Lung (tissue), 12 donors: ENCODE data around the gene CXCR6. TPM values are rescaled to one million over a fixed set of nuclear protein-coding genes. Genes with fewer than 3 reads are reported as not detected.

Experiments used
- ATAC-seq: fragments of 200-7000 bp; cut with Tn5 transposase; one replicate; pipeline ENCODE4 v1.9.1; 2020; ENCODE audit warnings: moderate number of reproducible peaks; ENCODE audit not compliant: insufficient read depth, low FRiP score
- DNase-seq, 3 donors: peaks; one replicate each; pipeline ENCODE4 v3.0.0-alpha.2; 2013 to 2017
- H3K27ac ChIP-seq, 2 donors: one replicate each; pipeline ENCODE4 v1.5.1; 2013; ENCODE audit warnings: mild to moderate bottlenecking in 2 of 2, moderate library complexity in 2 of 2, control low read depth in 1 of 2, inconsistent platforms in 1 of 2, low read depth in 1 of 2, low read length in 1 of 2
- H3K27me3 ChIP-seq, 3 donors: one replicate each; pipeline ENCODE4 v1.5.1; 2013; ENCODE audit warnings: low read length in 2 of 3; ENCODE audit not compliant: control insufficient read depth in 3 of 3, insufficient read depth in 3 of 3
- H3K36me3 ChIP-seq, 4 donors: one replicate each; pipeline ENCODE4 v1.5.1; 2013; ENCODE audit warnings: low read length in 4 of 4, mild to moderate bottlenecking in 1 of 4, moderate library complexity in 1 of 4; ENCODE audit not compliant: control insufficient read depth in 4 of 4, insufficient read depth in 4 of 4
- H3K4me1 ChIP-seq, 5 donors: one replicate each; pipeline ENCODE4 v1.5.1; 2013; ENCODE audit warnings: low read length in 5 of 5, mild to moderate bottlenecking in 2 of 5, moderate library complexity in 1 of 5; ENCODE audit not compliant: control insufficient read depth in 5 of 5, insufficient read depth in 5 of 5
- H3K4me3 ChIP-seq: one replicate; pipeline ENCODE4 v1.5.1; 2013; ENCODE audit warnings: mild to moderate bottlenecking, control low read depth, moderate library complexity
- H3K9ac ChIP-seq, 2 donors: one replicate each; pipeline ENCODE4 v1.5.1; 2013; ENCODE audit warnings: low read length in 2 of 2, control low read depth in 1 of 2; ENCODE audit not compliant: insufficient read depth in 1 of 2
- H3K9me3 ChIP-seq, 4 donors: one replicate each; pipeline ENCODE4 v1.5.1; 2013; ENCODE audit warnings: low read length in 3 of 4, mild to moderate bottlenecking in 1 of 4, moderate library complexity in 1 of 4; ENCODE audit not compliant: control insufficient read depth in 4 of 4, insufficient read depth in 3 of 4
- WGBS, 2 donors: extraction: QIAGEN DNeasy Blood & Tissue Kit; methylation state at CpG; one replicate each; pipeline ENCODE4 v1.1.7; 2013; 5-methylcytosine and 5-hydroxymethylcytosine counted together
- polyA plus RNA-seq, 2 donors: library from polyadenylated mRNA; stranded (reverse); fragments of 200-250 nt; gene quantifications; one replicate each; pipeline ENCODE4 v1.2.1, GENCODE V29; 2013
- total RNA-seq, 2 donors: library from RNA; depleted of rRNA in 1 of 2; stranded (reverse); fragments of >200 nt in 1 of 2; gene quantifications; one replicate each; pipeline ENCODE4 v1.2.1, GENCODE V29; 2014 to 2021
- TF ChIP-seq, protein P1 (sequence below): IDR thresholded peaks from 2 replicates; pipeline ENCODE4 v1.5.1; 2012; ENCODE audit warnings: mild to moderate bottlenecking; ENCODE audit errors: control extremely low read depth, extremely low read depth
- donor health status: control.
- donor health status: control.
- donor health status: Bipolar disorder and iron deficiency.
- donor health status: healthy.
- donor health status: DM: yes; HTN: yes; CAD: no.

Gene CXCR6
- total and polyA plus RNA-seq, 4 donors: 1.0 to 4.3 (median 2.0) TPM

GRCh38 chr3:45912435-45912834, 30.8 kb upstream of the CXCR6 start:
- no peak for DNase-seq
- Histone ChIP-seq H3K4me3 (no peak overlapping the region), H3K9ac (no peak overlapping the region), H3K4me1 (peaks cover 0 to 7% (median 0%) of the 10 kb centered on the region in 5 donors), H3K9me3 (no peaks in the 10 kb centered on the region), H3K36me3 (peaks cover 0 to 2% (median under 1%) of the 10 kb centered on the region in 4 donors), H3K27ac (no peak overlapping the region), H3K27me3 (no peaks in the 10 kb centered on the region)
- TF ChIP-seq, protein P1, sequence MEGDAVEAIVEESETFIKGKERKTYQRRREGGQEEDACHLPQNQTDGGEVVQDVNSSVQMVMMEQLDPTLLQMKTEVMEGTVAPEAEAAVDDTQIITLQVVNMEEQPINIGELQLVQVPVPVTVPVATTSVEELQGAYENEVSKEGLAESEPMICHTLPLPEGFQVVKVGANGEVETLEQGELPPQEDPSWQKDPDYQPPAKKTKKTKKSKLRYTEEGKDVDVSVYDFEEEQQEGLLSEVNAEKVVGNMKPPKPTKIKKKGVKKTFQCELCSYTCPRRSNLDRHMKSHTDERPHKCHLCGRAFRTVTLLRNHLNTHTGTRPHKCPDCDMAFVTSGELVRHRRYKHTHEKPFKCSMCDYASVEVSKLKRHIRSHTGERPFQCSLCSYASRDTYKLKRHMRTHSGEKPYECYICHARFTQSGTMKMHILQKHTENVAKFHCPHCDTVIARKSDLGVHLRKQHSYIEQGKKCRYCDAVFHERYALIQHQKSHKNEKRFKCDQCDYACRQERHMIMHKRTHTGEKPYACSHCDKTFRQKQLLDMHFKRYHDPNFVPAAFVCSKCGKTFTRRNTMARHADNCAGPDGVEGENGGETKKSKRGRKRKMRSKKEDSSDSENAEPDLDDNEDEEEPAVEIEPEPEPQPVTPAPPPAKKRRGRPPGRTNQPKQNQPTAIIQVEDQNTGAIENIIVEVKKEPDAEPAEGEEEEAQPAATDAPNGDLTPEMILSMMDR: no peak
- WGBS, 2 donors: 94 to 99% methylated on average over 6 of the region's 6 CpGs
- no peak for ATAC-seq

GRCh38 chr3:45914362-45915058, 28.8 kb upstream of the CXCR6 start:
- TF ChIP-seq, protein P1: no peak

GRCh38 chr3:45915059-45915439, 28.2 kb upstream of the CXCR6 start:
- TF ChIP-seq, protein P1: no peak
- 87 to 89% methylated on average over 9 of the region's 9 CpGs for whole genome bisulfite sequencing, 2 donors
- H3K4me3 ChIP-seq: no peak overlapping the region
- H3K4me1 ChIP-seq: peaks cover 0 to 7% (median 0%) of the 10 kb centered on the region in 5 donors
- ATAC-seq: no peak
- H3K27me3 ChIP-seq: no peaks in the 10 kb centered on the region
- peaks cover 1 to 11% (median 3%) of the 10 kb centered on the region in 4 donors for H3K36me3 ChIP-seq
- no peaks in the 10 kb centered on the region for H3K9me3 ChIP-seq
- no peak for DNase-seq
- no peak overlapping the region for H3K27ac ChIP-seq
- no peak overlapping the region for H3K9ac ChIP-seq

More at GRCh38 chr3:45914362-45915058, 28.8 kb upstream of the CXCR6 start:
- no peaks in the 10 kb centered on the region for H3K9me3 ChIP-seq
- no peak overlapping the region for H3K4me3 ChIP-seq
- H3K36me3 ChIP-seq: peaks cover 2 to 6% (median 3%) of the 10 kb centered on the region in 4 donors
- DNase-seq: no peak
- 93 to 97% methylated on average over 7 of the region's 7 CpGs for WGBS, 2 donors
- H3K27me3 ChIP-seq: no peaks in the 10 kb centered on the region
- peaks cover 0 to 7% (median 0%) of the 10 kb centered on the region in 5 donors for H3K4me1 ChIP-seq
- no peak overlapping the region for H3K27ac ChIP-seq
- H3K9ac ChIP-seq: no peak overlapping the region
- no peak for ATAC-seq
